HepG2 (cell line): ENCODE results near the gene ARHGAP26.

Source experiments
- ARNT2 ChIP-seq: sonication (generic); formaldehyde crosslinking; IDR thresholded peaks from 2 replicates; pipeline ENCODE4 v1.8.0; 2022; ENCODE audit warnings: mild to moderate bottlenecking, low read depth, missing genetic modification reagents, moderate library complexity
- ATM ChIP-seq: fragments of 450-650 bp; IDR thresholded peaks from 2 replicates; pipeline ENCODE4 v1.7.1; 2017; ENCODE audit warnings: mild to moderate bottlenecking, borderline replicate concordance
- CBFB ChIP-seq: sonication (generic); formaldehyde crosslinking; IDR thresholded peaks from 2 replicates; pipeline ENCODE4 v1.4.0; 2020; ENCODE audit warnings: missing genetic modification reagents
- ERF ChIP-seq: IDR thresholded peaks from 2 replicates; pipeline ENCODE4 v1.6.1; 2018; ENCODE audit warnings: missing biosample characterization, missing genetic modification reagents
- EZH2 ChIP-seq: conservative IDR thresholded peaks from 2 replicates; pipeline ENCODE4 v1.6.1; 2012; ENCODE audit warnings: mild to moderate bottlenecking, low read depth, low read length, moderate library complexity
- JUN ChIP-seq: sonication (generic); formaldehyde crosslinking; IDR thresholded peaks from 2 replicates; pipeline ENCODE4 v1.4.0; 2020; ENCODE audit warnings: mild to moderate bottlenecking, missing genetic modification reagents
- KLF6 ChIP-seq: IDR thresholded peaks from 2 replicates; pipeline ENCODE4 v1.8.0; 2016; ENCODE audit warnings: missing biosample characterization, missing genetic modification reagents
- NR1H2 ChIP-seq: sonication (generic); formaldehyde crosslinking; IDR thresholded peaks from 2 replicates; pipeline ENCODE4 v1.8.1; 2022; ENCODE audit warnings: low read depth, missing genetic modification reagents, borderline replicate concordance
- REPIN1 ChIP-seq: sonication (generic); formaldehyde crosslinking; IDR thresholded peaks from 2 replicates; pipeline ENCODE4 v1.8.0; 2022; ENCODE audit warnings: missing genetic modification reagents, low read depth, mild to moderate bottlenecking, borderline replicate concordance
- RNF2 ChIP-seq: fragments of 450-650 bp; conservative IDR thresholded peaks from 2 replicates; pipeline ENCODE4 v1.6.1; 2016; ENCODE audit warnings: low read depth
- ZNF138 ChIP-seq: sonication (generic); formaldehyde crosslinking; IDR thresholded peaks from 2 replicates; pipeline ENCODE4 v1.5.0; 2020; ENCODE audit warnings: mild to moderate bottlenecking, low read depth, missing genetic modification reagents
- ZNF552 ChIP-seq: sonication (generic); formaldehyde crosslinking; IDR thresholded peaks from 2 replicates; pipeline ENCODE4 v1.9.0; 2022; ENCODE audit warnings: missing genetic modification reagents, mild to moderate bottlenecking, borderline replicate concordance
- TF ChIP-seq, protein P1 (sequence below): sonication (generic); formaldehyde crosslinking; IDR thresholded peaks from 2 replicates; pipeline ENCODE4 v1.5.0; 2020; ENCODE audit warnings: mild to moderate bottlenecking, missing genetic modification reagents, moderate library complexity

DNA sequence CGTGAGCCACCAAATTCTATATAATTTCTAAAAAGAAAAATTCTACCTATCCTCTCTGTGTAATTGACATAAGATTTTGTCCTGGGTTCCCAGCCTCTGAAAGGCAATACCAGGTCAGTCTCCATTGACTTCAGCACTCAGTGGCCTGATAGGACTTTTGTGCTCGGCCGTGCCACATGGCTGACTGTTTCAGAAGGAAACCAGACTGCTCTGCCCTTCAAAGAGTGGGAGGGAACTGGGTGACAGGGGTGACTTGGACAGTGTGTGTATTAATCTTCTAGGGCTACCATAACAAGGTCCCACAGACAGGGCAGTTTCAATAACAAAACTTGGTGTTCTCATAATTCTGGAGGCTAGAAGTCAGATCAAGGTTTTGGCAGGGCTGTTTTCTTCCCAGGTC, 43.0 kb downstream of the ARHGAP26 start:
- TF ChIP-seq ERF (CRISPR knock-in tag) = no peak
- TF ChIP-seq ZNF138 (CRISPR knock-in tag) = no peak
- TF ChIP-seq, protein P1, sequence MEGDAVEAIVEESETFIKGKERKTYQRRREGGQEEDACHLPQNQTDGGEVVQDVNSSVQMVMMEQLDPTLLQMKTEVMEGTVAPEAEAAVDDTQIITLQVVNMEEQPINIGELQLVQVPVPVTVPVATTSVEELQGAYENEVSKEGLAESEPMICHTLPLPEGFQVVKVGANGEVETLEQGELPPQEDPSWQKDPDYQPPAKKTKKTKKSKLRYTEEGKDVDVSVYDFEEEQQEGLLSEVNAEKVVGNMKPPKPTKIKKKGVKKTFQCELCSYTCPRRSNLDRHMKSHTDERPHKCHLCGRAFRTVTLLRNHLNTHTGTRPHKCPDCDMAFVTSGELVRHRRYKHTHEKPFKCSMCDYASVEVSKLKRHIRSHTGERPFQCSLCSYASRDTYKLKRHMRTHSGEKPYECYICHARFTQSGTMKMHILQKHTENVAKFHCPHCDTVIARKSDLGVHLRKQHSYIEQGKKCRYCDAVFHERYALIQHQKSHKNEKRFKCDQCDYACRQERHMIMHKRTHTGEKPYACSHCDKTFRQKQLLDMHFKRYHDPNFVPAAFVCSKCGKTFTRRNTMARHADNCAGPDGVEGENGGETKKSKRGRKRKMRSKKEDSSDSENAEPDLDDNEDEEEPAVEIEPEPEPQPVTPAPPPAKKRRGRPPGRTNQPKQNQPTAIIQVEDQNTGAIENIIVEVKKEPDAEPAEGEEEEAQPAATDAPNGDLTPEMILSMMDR (CRISPR knock-in tag) = no peak
- TF ChIP-seq ARNT2 (CRISPR knock-in tag) = no peak
- no peak for TF ChIP-seq REPIN1 (CRISPR knock-in tag)
- no peak for TF ChIP-seq KLF6 (CRISPR knock-in tag)
- no peak for TF ChIP-seq RNF2
- TF ChIP-seq NR1H2 = no peak
- TF ChIP-seq ATM = no peak
- no peak for TF ChIP-seq CBFB (CRISPR knock-in tag)
- TF ChIP-seq ZNF552 = no peak
- no peak for TF ChIP-seq JUN (CRISPR knock-in tag)
- TF ChIP-seq EZH2 = no peak
